COLO668 (cell line): ENCODE measurements around the gene SNUPN.
"Not testable (repeated sequence)": the region's sequence is repeated elsewhere in the genome, so short reads cannot be mapped to it uniquely, and the experiment has no call there.

Source experiments
- DNase-seq: peaks from one replicate; lab custom pipeline; 2025; ENCODE audit not compliant: unreplicated experiment; lab: John Stamatoyannopoulos, UW

The SNUPN gene

DNA sequence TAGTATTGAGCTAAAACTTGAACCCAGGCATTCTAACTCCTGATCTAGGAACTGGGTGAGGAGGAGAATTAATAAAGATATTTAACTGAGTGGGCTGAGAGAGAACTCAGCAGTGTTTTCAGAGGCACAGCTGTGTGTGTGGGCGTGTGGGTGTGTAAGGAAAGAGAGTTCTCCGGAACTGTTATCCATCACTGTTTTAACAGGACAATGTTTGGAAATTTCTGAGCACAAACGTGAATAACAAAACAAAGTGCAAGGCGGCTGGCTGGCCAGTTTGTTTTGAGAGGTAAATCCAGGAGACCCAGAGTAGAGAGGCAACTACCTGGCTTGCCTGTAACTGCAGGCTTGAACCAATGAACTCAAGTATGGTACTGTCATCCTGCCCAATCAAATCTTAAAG is 41.4 kb downstream of the SNUPN start:
- DNase-seq: no peak

DNA sequence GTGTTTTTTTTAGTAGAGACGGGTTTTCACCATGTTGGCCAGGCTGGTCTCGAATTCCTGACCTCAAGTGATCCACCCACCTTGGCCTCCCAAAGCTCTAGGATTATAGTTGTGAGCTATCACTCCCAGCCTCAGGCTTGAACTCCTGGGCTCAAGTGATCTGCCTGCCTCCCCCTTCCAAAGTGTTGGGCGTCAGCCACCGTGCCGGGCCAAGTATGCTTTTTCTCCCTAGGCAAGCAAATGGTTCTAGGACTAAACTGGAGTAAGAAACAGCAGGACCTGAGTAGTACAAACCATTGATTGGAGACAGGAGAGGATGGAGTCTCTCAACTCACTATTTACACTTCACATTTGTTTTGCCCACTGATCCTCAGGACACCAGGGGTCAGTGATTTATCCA is 41.8 kb downstream of the SNUPN start:
- DNase-seq: no peak

DNA sequence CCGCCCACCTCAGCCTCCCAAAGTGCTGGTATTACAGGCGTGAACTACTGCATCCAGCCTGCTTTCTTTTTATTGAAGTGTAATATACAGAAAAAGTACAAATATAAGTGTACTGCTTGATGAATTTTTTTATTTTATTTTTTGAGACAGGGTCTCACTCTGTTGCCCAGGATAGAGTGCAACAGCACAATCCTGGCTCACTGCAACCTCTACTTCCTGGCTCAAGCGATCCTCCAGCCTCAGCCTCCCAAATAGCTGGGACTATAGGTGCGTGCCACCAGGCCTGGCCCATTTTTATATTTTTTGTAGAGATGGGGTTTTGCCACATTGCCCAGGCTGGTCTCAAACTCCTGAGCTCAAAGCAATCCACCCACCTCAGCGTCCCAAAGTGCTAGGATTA is 42.6 kb downstream of the SNUPN start:
- DNase-seq: not testable (repeated sequence)

DNA sequence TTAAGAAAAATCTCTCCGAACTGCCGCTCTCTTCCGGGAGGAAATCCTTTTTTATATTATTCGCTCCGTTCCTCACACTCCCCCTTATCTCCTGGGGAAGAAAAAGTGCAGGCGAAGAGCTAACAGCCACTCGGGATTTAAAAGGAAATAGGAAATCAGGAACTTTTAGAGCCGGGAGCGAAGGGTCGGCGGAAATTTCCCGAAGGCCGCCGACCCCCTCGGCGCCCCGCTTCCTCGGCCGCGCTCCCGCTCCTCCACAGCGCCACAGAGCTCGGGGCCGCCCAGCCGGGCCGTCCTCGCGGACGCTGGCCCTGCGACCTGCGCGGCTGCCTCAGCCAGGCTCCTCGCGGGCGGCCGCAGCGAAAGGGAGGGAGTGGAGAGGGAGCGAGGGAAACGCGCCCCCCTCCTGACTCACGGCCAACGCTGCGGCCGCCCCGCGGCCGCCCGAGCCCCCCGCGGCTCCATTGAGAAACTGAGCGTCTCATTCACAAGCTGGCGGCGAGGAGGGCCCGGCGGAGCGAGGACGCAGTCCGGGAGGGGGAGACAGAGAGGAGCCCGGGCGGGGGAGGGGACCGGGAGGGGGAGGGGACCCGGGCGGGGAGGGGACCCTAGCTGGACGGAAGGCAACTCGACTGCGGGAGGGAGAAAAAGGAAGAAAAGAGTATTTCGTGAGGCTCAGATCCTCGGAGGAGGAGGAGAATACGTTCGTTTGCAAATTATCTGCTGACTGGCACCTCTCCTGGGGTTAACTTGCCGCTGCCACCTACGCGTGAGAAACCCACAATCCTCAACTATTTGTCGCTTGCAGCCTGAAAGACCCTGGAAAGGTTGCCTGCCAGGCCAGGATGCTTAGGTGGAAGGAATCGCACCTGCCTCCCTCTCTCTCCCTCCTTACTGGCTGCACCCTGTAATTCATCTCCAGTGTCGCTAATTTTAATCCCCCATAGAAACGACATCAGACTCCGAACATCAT is 46.3 kb downstream of the SNUPN start, which contains the start of gene PTPN9:
Gene PTPN9 (minus strand): TSS at position 368 of the 973 bp plus-strand sequence. CDS start 539 bp downstream, outside the sequence.
- DNase-seq: peak; percentile 78

DNA sequence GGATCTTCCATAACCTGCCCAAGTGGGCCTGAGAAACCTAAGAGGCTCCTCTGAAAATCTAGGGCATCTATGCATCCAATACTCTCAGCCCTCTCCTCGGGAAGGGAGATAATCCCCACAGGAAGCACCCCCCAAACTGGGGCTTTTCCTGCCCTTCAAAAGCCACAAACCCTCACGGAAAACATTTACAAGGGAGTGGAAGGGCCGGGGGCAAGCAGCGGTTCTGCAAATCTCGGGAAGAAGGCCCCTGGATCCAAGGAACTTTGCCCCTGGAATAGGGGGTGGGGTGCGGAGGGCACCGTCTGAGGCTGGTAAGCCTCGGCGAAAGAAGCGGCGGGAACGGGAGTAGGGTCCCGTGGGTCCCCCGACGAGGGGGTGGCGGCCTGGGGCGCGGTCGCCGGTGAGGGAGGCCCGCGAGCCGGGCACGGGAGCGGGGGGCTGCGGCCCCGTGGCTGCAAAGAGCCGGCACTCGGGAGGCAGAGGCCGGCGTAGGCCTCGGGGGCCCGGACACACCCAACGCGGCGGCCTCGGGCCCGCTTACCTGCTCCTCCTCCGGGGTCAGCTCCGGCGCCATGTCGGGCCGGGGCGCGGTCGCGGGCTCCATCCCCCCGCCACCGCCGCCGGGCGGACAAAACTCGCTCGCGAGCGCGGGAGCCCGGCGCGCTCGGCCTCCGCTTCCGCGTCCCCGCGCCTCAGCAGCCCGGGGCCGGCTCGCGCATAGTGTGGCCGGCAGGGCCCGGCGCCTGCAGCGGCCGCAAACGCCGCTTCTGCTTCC is 47.2 kb downstream of the SNUPN start:
- DNase-seq: peak; percentile 74

DNA sequence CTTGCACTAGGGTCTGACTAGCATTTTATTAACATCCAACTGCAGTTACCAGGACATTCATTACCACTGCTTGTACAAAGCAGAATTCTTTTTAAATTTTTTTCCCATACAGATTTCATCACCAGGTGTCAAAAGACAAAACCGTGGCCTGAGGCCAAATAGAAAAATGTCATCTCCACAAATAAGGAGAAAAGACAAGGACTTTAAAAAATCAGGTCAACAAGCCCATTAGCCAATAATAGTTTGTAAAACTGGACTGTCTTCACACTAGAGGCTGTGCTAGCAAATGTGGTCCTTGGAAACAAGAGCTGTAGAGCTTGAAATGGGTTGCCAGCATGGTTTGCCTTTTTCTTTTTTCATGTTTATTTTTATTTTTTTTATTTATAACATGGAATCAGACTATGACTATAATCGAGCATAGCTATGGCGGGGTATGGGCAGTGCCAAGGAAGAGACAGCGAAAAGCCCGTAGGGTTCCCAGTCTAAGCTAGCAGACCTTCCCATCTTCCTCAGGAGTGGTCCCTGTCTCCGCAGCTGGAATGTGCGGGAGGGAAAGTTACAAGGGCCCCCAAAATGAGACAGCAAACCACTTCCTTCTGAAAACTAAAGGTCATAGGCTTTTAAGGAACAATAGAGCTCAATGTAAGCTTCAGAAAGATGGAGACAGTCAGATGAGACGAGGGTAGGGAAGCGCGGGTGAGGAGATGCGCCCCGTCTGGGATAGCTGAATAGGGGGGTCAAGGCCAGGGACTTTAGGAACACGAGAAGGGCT is 47.9 kb downstream of the SNUPN start:
- no peak for DNase-seq

DNA sequence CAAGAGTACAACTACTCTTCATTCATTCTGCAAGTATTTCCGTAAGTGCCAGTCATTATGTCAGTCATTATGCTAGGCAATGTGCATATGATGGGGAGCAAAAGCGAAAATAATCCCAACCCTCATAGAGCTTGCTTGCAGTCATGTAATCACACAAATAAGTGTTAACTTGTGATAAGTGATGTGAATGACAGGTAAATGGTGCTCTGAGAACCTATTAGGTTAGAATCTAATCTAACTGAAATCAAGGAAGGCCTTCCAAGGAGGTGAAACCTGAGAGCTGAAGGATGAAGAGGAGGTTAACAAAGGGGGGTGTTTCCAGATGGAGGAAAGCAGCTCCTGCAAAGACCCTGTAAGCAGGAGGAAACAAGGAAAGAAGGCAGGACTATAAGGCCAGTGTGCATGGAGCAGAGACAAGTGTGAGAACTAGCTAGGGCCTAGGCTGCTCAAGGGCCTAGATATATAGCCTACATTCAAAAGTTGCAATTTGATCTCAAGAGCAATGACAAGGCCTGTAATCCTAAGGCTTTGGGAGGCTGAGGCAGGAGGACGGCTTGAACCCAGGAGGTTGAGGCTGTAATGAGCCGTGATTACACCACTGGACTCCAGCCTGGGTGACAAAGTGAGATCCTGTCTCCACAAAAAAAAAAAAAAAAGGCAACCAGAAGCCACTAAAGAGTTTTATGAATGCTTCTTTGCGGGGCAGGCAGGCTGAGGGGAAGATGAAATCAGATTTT is 51.7 kb downstream of the SNUPN start:
- DNase-seq: no peak

DNA sequence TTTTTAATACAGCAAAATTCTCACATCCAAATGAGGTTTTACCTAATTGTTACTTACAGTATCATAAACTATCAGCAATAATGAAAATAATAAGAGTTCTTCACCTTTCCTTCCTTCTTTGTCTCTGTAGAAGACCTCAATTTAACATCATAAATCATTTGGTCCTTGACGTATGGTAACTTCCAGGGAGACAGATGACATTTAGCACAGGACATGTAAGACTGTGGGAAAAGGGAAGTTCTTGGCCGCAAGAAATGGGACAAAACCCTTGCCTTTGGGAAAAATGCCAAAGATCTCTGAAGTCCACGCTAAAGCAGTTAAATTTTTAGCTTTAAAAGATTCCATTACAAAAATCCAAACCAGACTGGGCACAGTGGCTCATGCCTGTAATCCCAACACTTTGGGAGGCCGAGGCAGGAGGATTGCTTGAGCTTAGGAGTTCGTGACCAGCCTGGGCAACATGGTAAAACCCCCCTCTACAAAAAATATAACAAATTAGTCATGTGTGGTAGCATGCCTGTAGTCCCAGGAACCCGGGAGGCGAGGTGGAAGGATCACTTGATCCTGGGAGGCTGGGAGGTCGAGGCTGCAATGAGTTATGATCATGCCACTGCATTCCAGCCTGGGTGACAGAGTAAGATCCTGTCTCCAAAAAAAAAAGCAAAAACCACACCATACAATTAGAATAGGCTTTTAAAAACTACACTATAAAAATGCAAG is 55.2 kb downstream of the SNUPN start:
- DNase-seq: no peak

DNA sequence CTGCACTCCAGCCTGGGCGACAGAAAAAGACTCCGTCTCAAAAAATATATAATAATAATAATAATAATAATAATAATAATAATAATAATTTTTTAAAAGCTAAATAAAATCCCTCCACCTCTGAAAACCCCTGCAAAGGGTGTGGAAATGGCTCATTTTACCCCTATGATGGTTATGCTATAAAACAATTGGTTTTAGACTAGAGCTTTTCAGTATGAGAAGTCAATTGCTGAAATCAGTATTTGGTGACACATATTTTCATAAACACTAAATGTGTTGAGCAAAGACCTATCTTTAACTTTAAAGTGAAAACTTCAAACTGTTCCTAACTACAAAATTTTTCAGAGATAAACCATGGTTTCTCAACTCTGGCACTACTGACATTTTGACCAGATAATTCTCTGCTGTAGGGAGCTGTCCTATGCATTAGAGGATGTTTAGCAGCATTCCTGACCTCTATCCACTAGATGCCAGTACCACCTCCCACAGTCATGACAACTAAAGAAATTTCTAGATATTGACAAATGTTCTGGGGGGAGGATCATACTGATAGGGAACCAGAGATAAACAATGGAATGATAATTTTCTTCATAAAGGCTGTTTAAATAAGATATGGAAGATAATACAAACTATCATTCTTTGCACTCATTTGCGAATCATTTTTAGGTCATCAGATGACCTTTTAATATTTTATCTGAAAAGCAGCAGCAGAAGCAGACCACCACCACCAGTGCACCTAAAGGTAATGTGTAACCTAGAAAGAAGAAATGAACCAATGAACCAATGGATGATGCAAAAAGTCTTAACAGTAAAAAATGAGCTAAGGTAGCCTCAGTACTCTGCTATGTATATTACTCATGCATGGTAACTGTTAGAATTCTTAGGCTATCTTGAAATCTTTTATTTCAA is 60.2 kb downstream of the SNUPN start:
- DNase-seq: no peak

DNA sequence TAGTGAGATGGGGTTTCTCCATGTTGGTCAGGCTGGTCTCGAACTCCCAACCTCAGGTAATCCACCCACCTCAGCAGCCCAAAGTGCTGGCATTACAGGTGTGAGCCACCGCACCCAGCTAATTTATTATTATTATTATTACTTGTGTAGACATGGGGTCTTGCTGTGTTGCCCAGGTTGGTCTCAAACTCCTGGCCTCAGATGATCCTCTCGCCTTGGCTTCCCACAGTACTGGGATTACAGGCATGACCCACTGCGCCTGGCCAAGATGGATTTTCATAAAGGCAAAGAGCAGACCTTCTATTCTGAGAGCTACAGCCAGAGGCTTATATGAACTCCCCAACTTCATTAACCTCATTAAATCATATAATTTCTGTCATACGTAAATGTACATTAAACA is 63.6 kb downstream of the SNUPN start:
- no peak for DNase-seq

DNA sequence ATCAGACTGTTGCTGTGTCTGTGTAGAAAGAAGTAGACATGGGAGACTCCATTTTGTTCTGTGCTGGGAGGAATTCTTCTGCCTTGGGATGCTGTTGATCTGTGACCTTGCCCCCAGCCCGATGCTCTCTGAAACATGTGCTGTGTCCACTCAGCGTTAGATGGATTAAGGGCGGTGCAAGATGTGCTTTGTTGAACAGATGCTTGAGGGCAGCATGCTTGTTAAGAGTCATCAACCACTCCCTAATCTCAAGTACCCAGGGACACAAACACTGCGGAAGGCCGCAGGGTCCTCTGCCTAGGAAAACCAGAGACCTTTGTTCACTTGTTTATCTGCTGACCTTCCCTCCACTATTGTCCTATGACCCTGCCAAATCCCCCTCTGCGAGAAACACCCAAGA is 66.2 kb downstream of the SNUPN start:
- peak; percentile 28 for DNase-seq

DNA sequence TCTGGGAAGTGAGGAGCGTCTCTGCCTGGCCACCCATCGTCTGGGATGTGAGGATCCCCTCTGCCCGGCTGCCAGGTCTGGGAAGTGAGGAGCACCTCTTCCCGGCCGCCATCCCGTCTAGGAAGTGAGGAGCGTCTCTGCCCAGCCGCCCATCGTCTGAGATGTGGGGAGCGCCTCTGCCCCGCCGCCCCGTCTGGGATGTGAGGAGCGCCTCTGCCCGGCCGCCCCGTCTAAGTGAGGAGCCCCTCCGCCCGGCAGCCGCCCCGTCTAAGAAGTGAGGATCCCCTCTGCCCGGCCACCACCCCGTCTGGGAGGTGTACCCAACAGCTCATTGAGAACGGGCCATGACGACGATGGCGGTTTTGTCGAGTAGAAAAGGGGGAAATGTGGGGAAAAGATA is 66.6 kb downstream of the SNUPN start:
- not testable (repeated sequence) for DNase-seq

DNA sequence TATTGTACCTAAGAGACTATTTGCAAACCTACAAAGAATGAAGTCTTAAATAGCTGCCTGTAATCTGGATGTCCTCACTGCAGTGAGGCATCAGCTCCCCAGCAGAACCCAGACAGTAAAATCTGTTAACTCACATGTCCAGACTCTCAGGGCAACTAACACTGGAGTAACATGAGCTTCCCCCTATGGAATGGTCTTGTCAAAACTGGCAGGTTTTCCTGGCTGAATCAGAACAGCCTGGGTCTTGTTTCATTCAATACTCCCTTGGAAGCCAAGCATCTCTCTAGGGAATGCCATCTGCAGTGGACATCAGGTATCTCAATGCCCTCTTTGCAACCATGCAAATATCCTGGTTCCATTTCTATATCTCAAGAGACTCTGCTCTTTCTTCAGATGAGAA is 70.8 kb downstream of the SNUPN start:
- DNase-seq: no peak

DNA sequence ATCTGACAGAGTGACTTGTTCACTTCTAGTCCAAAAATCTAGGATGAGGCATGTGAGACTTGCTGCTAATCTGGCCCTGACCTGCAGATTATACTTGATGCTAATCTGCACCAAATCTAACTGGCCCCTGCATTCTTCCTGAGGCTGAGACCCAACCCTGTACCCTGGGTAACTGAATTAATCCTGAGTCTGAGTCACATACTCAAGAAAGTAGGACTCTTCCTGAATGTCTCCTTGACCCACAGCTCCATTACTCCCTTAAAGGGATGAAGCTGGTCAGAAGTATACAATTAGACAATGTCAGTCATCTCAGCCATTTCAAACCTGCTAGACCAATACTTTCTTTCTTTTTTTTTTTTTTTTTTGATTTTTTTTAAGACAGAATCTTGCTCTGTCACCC is 71.9 kb downstream of the SNUPN start:
- DNase-seq: no peak

DNA sequence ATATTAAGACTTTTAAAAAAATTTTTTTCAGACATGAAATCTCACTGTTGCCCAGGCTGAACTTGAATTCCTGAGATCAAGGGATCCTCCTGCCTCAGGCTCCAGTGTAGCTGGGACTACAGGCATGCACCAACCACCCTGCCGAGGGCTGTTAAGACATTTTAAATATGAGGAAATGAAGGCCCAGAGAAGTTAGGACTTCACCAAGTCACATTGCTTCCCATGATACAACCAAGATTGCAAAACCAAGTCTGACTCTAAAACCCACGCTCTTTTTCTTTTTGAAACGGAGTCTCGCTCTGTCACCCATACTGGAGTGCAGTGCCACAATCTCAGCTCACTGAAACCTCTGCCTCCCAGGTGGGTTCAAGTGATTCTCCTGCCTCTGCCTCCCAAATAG is 74.4 kb downstream of the SNUPN start:
- no peak for DNase-seq
